K562 (cell line): ENCODE measurements around the gene CLTRN. TPM values are rescaled to one million over a fixed set of nuclear protein-coding genes. Genes with fewer than 3 reads are reported as not detected.

ENCODE experiments used
- CC2D1A ChIP-seq: fragments of 450-650 bp; IDR thresholded peaks from 2 replicates; pipeline ENCODE4 v1.6.1; 2017; ENCODE audit warnings: mild to moderate bottlenecking
- CREBBP ChIP-seq: IDR thresholded peaks from one replicate; pipeline ENCODE4 v1.6.1; 2012; ENCODE audit warnings: low read depth, mild to moderate bottlenecking, control low read depth, inconsistent platforms, low read length
- ELK1 ChIP-seq: sonication (generic); formaldehyde crosslinking; IDR thresholded peaks from 2 replicates; pipeline ENCODE4 v1.8.1; 2022; ENCODE audit warnings: missing genetic modification reagents
- FOXK2 ChIP-seq, 2 experiments: fragments of 450-650 bp; IDR thresholded peaks in 1 of 2; conservative IDR thresholded peaks in 1 of 2; 2 replicates each; pipeline ENCODE4 v1.6.1; 2016; ENCODE audit warnings: low read depth in 2 of 2, mild to moderate bottlenecking in 1 of 2
- GABPB1 ChIP-seq: sonication (generic); formaldehyde crosslinking; IDR thresholded peaks from 2 replicates; pipeline ENCODE4 v1.8.0; 2022; ENCODE audit warnings: mild to moderate bottlenecking, missing genetic modification reagents
- HNRNPL ChIP-seq: fragments of 200-400 bp; formaldehyde crosslinking; IDR thresholded peaks from 2 replicates; pipeline ENCODE4 v1.6.1; 2017; ENCODE audit warnings: low read depth, mild to moderate bottlenecking, low read length
- IFI16 ChIP-seq: fragments of 250-450 bp; sonication (Bioruptor Pico); IDR thresholded peaks from 2 replicates; pipeline ENCODE4 v2.1.2; 2022; ENCODE audit warnings: mild to moderate bottlenecking, inconsistent platforms
- ILK ChIP-seq: fragments of 450-650 bp; IDR thresholded peaks from 2 replicates; pipeline ENCODE4 v1.6.1; 2016; ENCODE audit warnings: missing genetic modification characterization, low read depth, mild to moderate bottlenecking, missing compliant biosample characterization, moderate library complexity, borderline replicate concordance
- JUN ChIP-seq, 2 experiments: sonication (generic) in 1 of 2; formaldehyde crosslinking in 1 of 2; IDR thresholded peaks; 2 replicates each; pipeline versions ENCODE4 v1.6.1 to v1.8.0; 2012 to 2022; ENCODE audit warnings: borderline replicate concordance in 2 of 2, mild to moderate bottlenecking in 2 of 2, improper control_type of control experiment in 1 of 2, low read depth in 1 of 2, low read length in 1 of 2, missing genetic modification reagents in 1 of 2
- PATZ1 ChIP-seq: fragments of 250-450 bp; sonication (Bioruptor Pico); IDR thresholded peaks from 2 replicates; pipeline ENCODE4 v1.5.0; 2020; ENCODE audit warnings: mild to moderate bottlenecking, borderline replicate concordance
- PHF8 ChIP-seq: fragments of 200-600 bp; sonication (generic); IDR thresholded peaks from 2 replicates; pipeline ENCODE4 v1.6.1; 2012; ENCODE audit warnings: mixed run types, mild to moderate bottlenecking, inconsistent platforms, low read length, moderate library complexity, borderline replicate concordance
- RB1 ChIP-seq: fragments of 450-650 bp; IDR thresholded peaks from 2 replicates; pipeline ENCODE4 v1.6.1; 2017; ENCODE audit warnings: low read depth, mild to moderate bottlenecking
- RBM14 ChIP-seq: fragments of 200-400 bp; formaldehyde crosslinking; IDR thresholded peaks from 2 replicates; pipeline ENCODE4 v1.6.1; 2018; ENCODE audit warnings: low read depth, mild to moderate bottlenecking, low read length, moderate library complexity, borderline replicate concordance; ENCODE audit not compliant: insufficient read depth
- RBM17 ChIP-seq: fragments of 200-400 bp; formaldehyde crosslinking; IDR thresholded peaks from 2 replicates; pipeline ENCODE4 v1.6.1; 2017; ENCODE audit warnings: low read depth, mild to moderate bottlenecking, low read length, borderline replicate concordance
- RBM22 ChIP-seq: fragments of 200-400 bp; formaldehyde crosslinking; IDR thresholded peaks from 2 replicates; pipeline ENCODE4 v1.6.1; 2018; ENCODE audit warnings: low read length, low read depth; ENCODE audit not compliant: poor library complexity, severe bottlenecking
- SMARCE1 ChIP-seq: fragments of 450-650 bp; IDR thresholded peaks from 2 replicates; pipeline ENCODE4 v1.7.1; 2016; ENCODE audit warnings: mild to moderate bottlenecking
- U2AF1 ChIP-seq: fragments of 200-400 bp; formaldehyde crosslinking; optimal IDR thresholded peaks from 2 replicates; pipeline ENCODE3; 2017; ENCODE audit warnings: mild to moderate bottlenecking, low read depth, low read length, moderate library complexity
- ZKSCAN1 ChIP-seq: fragments of 150-350 bp; IDR thresholded peaks from 2 replicates; pipeline ENCODE4 v1.6.1; 2016; ENCODE audit warnings: low read depth, low read length
- ZNF347 ChIP-seq: fragments of 450-650 bp; formaldehyde crosslinking; IDR thresholded peaks from 2 replicates; pipeline ENCODE4 v1.4.0; 2020; ENCODE audit warnings: low read depth, mild to moderate bottlenecking, moderate library complexity
- ZNF445 ChIP-seq: fragments of 250-450 bp; sonication (Bioruptor Pico); IDR thresholded peaks from 2 replicates; pipeline ENCODE4 v1.4.0; 2020; ENCODE audit warnings: low read depth, mild to moderate bottlenecking, moderate library complexity
- ZNF511 ChIP-seq: sonication (generic); formaldehyde crosslinking; IDR thresholded peaks from 2 replicates; pipeline ENCODE4 v1.8.0; 2022; ENCODE audit warnings: mild to moderate bottlenecking, missing genetic modification reagents
- polyA plus RNA-seq, 8 experiments: library from polyadenylated mRNA; depleted of rRNA in 4 of 8; stranded (reverse) in 5 of 8; unstranded in 3 of 8; fragments of >200 nt; fragmentation: Nextera tagmentation in 2 of 8; fragmentation: Illumina TruSeq in 1 of 8; extraction: Ambion mirVana in 2 of 8; extraction: Trizol in 1 of 8; gene quantifications; 2 replicates each; pipeline versions ENCODE4 v1.2.1 to v1.2.3, GENCODE V29; 2011 to 2014; ENCODE audit warnings: inconsistent platforms in 1 of 8, missing spikeins in 1 of 8
- total RNA-seq, 7 experiments: library from RNA; depleted of rRNA in 6 of 7; stranded (reverse); fragments of >200 nt in 6 of 7; fragmentation: Illumina TruSeq in 2 of 7; extraction: Trizol in 2 of 7; gene quantifications; 2 replicates each; pipeline versions ENCODE4 v1.2.1 to v1.2.3, GENCODE V29; 2011 to 2021; ENCODE audit warnings: low replicate concordance in 1 of 7
- TF ChIP-seq, protein P1 (sequence below): fragments of 250-450 bp; sonication (Bioruptor Pico); IDR thresholded peaks from 2 replicates; pipeline ENCODE4 v1.8.0; 2022; ENCODE audit warnings: moderate library complexity, mild to moderate bottlenecking, inconsistent platforms
- TF ChIP-seq, protein P2 (sequence below): sonication (generic); IDR thresholded peaks from 2 replicates; pipeline ENCODE4 v1.6.1; 2016

CLTRN gene
- total and polyA plus RNA-seq, 9 of the 15 experiments (the other 6 are each of a cell fraction or from before 2014, with no cell fraction given): 0.11 to 0.36 (median 0.18) TPM; not detected in 2

- no peak for TF ChIP-seq RBM17
- TF ChIP-seq, protein P1, sequence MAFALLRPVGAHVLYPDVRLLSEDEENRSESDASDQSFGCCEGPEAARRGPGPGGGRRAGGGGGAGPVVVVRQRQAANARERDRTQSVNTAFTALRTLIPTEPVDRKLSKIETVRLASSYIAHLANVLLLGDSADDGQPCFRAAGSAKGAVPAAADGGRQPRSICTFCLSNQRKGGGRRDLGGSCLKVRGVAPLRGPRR (CRISPR knock-in tag): no peak
- TF ChIP-seq, protein P2, sequence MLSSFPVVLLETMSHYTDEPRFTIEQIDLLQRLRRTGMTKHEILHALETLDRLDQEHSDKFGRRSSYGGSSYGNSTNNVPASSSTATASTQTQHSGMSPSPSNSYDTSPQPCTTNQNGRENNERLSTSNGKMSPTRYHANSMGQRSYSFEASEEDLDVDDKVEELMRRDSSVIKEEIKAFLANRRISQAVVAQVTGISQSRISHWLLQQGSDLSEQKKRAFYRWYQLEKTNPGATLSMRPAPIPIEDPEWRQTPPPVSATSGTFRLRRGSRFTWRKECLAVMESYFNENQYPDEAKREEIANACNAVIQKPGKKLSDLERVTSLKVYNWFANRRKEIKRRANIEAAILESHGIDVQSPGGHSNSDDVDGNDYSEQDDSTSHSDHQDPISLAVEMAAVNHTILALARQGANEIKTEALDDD: no peak
- TF ChIP-seq U2AF1: no peak
- TF ChIP-seq HNRNPL: no peak
- no peak for TF ChIP-seq CREBBP
- TF ChIP-seq ZNF347 (CRISPR knock-in tag): no peak
- TF ChIP-seq ZKSCAN1: peak; percentile 33; the same call in 1 of the 2 replicates
- TF ChIP-seq RB1: peak; percentile 90
- TF ChIP-seq RBM14: no peak
- TF ChIP-seq GABPB1 (CRISPR knock-in tag): peak; percentile 74
- TF ChIP-seq ILK: no peak
- no peak for TF ChIP-seq ELK1 (CRISPR knock-in tag)
- TF ChIP-seq IFI16 (CRISPR knock-in tag): no peak
- no peak for TF ChIP-seq RBM22
- peak; percentile 87 for TF ChIP-seq PHF8
- no peak; the same call in 1 of the 2 replicates for TF ChIP-seq ZNF511 (CRISPR knock-in tag)
- no peak for TF ChIP-seq SMARCE1
- TF ChIP-seq FOXK2 (conservative IDR thresholded peaks at IDR 0.05 in 1 of 2, IDR thresholded peaks at IDR 0.05 in 1 of 2; ENCODE audit: low read depth in 2 of 2): peak; percentile 97 to 99
- no peak for TF ChIP-seq CC2D1A
- no peak; the same call in 1 of the 2 replicates for TF ChIP-seq JUN (IDR thresholded peaks at IDR 0.05; ENCODE audit: borderline replicate concordance, low read depth, low read length)
- no peak for TF ChIP-seq JUN (CRISPR knock-in tag; IDR thresholded peaks at IDR 0.05; ENCODE audit: borderline replicate concordance)
- no peak for TF ChIP-seq PATZ1 (CRISPR knock-in tag)
- TF ChIP-seq ZNF445 (CRISPR knock-in tag): no peak
Measured at GRCh38 chrX:15674841-15675489, 10.4 kb upstream of the CLTRN start (continued).
